Measurements from ENCODE around the gene TGM6.

DNA sequence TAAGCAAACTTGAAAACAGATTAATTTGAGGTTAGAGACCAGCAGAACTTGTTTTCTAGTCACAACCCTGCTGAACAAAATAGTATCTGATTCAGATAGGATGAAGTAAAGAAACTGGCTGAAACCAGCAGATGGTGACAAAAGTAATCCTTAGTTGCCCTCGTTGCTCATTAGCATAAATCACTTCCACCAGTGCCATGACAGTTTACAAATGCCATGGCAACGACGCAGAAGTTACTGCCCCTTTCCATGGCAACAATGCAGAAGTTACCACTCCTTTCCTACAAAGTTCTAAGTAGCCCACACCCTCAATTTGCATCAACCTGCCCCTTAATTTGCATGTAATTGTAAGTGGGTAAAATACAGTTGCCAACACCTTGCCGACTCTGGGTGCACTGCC is 66.1 kb downstream of the TGM6 start:
- TF ChIP-seq, protein P1, sequence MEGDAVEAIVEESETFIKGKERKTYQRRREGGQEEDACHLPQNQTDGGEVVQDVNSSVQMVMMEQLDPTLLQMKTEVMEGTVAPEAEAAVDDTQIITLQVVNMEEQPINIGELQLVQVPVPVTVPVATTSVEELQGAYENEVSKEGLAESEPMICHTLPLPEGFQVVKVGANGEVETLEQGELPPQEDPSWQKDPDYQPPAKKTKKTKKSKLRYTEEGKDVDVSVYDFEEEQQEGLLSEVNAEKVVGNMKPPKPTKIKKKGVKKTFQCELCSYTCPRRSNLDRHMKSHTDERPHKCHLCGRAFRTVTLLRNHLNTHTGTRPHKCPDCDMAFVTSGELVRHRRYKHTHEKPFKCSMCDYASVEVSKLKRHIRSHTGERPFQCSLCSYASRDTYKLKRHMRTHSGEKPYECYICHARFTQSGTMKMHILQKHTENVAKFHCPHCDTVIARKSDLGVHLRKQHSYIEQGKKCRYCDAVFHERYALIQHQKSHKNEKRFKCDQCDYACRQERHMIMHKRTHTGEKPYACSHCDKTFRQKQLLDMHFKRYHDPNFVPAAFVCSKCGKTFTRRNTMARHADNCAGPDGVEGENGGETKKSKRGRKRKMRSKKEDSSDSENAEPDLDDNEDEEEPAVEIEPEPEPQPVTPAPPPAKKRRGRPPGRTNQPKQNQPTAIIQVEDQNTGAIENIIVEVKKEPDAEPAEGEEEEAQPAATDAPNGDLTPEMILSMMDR (IDR thresholded peaks at IDR 0.05 in 8 of 11, conservative IDR thresholded peaks at IDR 0.05 in 3 of 11) = no peak
- TF ChIP-seq POLR2A (IDR thresholded peaks at IDR 0.05) = no peak

All from spleen (tissue), 7 donors.